GOT3 (cell line): ENCODE data around the gene ADORA1.

Experiments used
- DNase-seq: peaks from one replicate; lab custom pipeline; 2025; ENCODE audit warnings: mixed read lengths; lab: John Stamatoyannopoulos, UW

The ADORA1 gene

DNA sequence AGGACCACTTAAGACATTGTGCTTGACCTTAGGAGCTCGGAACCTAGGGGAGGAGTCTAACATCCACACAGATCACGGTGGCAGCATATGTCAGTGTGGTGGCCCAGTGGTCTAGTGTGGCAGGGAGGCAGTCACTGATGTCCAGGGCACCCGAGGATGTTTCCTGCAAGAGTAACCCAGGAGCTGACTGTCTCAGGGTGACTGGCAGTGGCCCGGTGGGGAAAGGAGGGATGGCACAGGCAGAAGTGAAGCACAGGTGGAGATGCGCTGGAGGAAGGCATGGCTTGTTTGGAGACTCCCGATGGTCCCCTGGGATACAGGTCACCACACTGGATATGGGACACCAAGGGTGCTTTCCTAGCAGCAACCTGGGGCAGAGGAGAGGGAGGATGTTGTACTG lies 85.6 kb downstream of the ADORA1 start:
- no peak for DNase-seq

DNA sequence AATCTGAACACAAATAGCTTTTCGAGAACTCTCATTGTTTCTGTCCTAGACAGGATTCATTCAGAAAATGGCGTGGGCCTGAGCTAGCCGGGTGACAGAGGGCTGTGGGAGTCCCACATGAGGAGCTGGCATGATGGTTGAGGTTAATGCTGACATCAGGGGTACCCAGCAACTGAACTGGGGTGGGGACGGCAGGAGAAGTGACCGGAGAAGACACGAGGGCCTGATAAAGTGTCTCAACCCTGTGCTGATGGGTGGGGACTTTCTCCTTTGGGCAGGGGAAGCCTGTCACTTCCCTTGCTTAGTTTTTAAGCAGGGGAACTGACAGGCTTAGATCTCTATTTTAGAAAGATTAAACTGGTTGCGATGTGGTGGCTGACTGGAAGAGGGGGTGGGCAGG lies 87.3 kb downstream of the ADORA1 start:
- no peak for DNase-seq

GRCh38 chr1:203215573-203215972 lies 88.0 kb downstream of the ADORA1 start:
- no peak for DNase-seq

DNA sequence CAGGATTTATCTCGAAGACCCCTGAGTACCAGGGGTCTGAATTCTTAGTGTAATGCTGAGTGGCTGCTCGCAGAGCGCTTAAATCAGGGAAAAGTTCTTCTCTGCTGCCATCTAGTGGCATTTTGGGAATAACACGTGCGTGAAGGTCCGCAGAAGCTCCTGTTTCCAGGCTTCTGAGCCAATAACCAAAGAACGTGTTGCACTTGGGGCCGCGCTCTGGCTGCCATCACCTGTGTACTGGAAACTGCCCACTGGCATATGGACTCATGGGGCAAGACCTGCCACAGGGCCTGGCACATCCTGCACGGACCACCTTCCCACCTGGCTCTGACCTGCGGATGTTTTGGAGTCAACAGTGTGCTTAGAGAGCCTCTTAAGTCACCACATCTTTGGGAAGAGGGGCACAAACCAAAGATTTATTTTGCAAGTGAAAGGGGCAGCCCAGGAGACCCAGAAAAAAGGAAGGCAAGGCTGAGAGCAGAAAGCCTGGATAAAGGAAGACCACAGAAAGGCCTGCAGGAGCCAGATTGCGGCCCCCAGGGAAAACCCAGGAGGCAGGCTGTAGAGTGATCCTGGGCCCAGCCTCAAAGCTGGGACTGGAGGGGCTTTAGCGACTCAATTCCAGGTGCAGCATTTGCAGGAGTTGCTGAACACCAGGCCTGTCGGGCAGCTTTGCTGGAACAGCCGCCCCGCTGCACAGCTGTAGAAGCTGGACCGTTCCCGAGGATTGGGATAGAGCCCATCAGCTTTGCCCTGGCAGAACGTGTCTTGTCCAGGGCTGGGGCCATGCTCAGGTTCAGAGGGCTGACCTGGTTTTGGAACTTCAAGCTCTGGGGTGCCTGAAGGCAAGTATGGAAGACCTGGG lies 89.0 kb downstream of the ADORA1 start:
- DNase-seq: no peak
